Sigmoid colon (tissue), 7 donors: ENCODE results near the gene VPS51. TPM values are rescaled to one million over a fixed set of nuclear protein-coding genes. Genes with fewer than 3 reads are reported as not detected.

ENCODE experiments used
- DNase-seq: peaks from one replicate; pipeline ENCODE4 v3.0.0-alpha.2; 2019
- H3K27ac ChIP-seq, 4 donors: fragments of 200-600 bp; sonication (generic); one replicate each; pipeline ENCODE4 v1.5.1; 2016 to 2019; ENCODE audit warnings: mild to moderate bottlenecking in 1 of 4
- H3K27me3 ChIP-seq, 3 donors: fragments of 200-600 bp; sonication (generic); one replicate each; pipeline ENCODE4 v1.5.1; 2019; ENCODE audit warnings: mild to moderate bottlenecking in 1 of 3
- H3K36me3 ChIP-seq, 4 donors: fragments of 200-600 bp; sonication (generic); one replicate each; pipeline ENCODE4 v1.5.1; 2016 to 2019
- H3K4me1 ChIP-seq, 4 donors: fragments of 200-600 bp; sonication (generic); one replicate each; pipeline ENCODE4 v1.5.1; 2017 to 2019
- H3K4me3 ChIP-seq, 4 donors: fragments of 200-600 bp; sonication (generic); one replicate each; pipeline ENCODE4 v1.5.1; 2017 to 2019; ENCODE audit warnings: mild to moderate bottlenecking in 2 of 4, moderate library complexity in 1 of 4
- H3K9me3 ChIP-seq, 4 donors: fragments of 200-600 bp in 3 of 4; sonication (generic) in 3 of 4; one replicate each; pipeline versions ENCODE4 v1.5.1 to v1.6.1; 2013 to 2019
- EP300 ChIP-seq, 4 donors: sonication (generic); formaldehyde crosslinking; IDR thresholded peaks; one replicate each; pipeline ENCODE4 v1.6.1; 2017; ENCODE audit warnings: antibody characterized with exemption in 4 of 4
- POLR2A ChIP-seq, 2 donors: fragments of 450-650 bp; IDR thresholded peaks; one replicate each; pipeline ENCODE4 v1.6.1; 2016; ENCODE audit warnings: antibody characterized with exemption in 2 of 2, mild to moderate bottlenecking in 2 of 2, moderate library complexity in 2 of 2
- POLR2AphosphoS5 ChIP-seq, 4 donors: sonication (generic); formaldehyde crosslinking; IDR thresholded peaks; one replicate each; pipeline ENCODE4 v1.6.1; 2017; ENCODE audit warnings: antibody characterized with exemption in 4 of 4
- WGBS, 2 donors: extraction: QIAGEN DNeasy Blood & Tissue Kit; methylation state at CpG; one replicate each; pipeline ENCODE4 v1.1.7; 2013; 5-methylcytosine and 5-hydroxymethylcytosine counted together
- intact Hi-C: fragments of 100-400 bp; cut with DNase I; formaldehyde crosslinking; loops from one replicate; pipeline ENCODE4 v1.15.1; 2023
- polyA plus RNA-seq, 3 donors: library from polyadenylated mRNA; stranded (reverse); fragments of 200-250 nt; gene quantifications; one replicate each; pipeline ENCODE4 v1.2.3, GENCODE V29; 2013
- small RNA-seq, 3 donors: library from RNA; depleted of rRNA; stranded (forward); fragments of <200 nt; gene quantifications; one replicate each; pipeline ENCODE3, GENCODE V24; 2016
- total RNA-seq, 4 donors: library from RNA; depleted of rRNA; stranded (reverse); fragments of >200 nt; gene quantifications; one replicate each; pipeline ENCODE4 v1.1.0, GENCODE V29; 2016
- TF ChIP-seq, protein P1 (sequence below), 4 experiments: fragments of 450-650 bp in 3 of 4; fragments of 200-600 bp in 1 of 4; IDR thresholded peaks; one replicate each; pipeline ENCODE4 v1.5.1; 2016 to 2019; ENCODE audit warnings: antibody characterized with exemption in 4 of 4, mild to moderate bottlenecking in 3 of 4, moderate library complexity in 2 of 4
- donor health status: healthy with polysubstance abuse.
- donor health status: Bipolar disorder and iron deficiency.
- donor health status: healthy.

Gene VPS51
- total and polyA plus RNA-seq, 7 donors: 86.2 to 752 (median 211) TPM

GRCh38 chr11:65160643-65161042, 64.6 kb downstream of the VPS51 start:
- H3K4me3 ChIP-seq: no peak overlapping the region
- no peaks in the 10 kb centered on the region for H3K36me3 ChIP-seq
- WGBS, 2 donors: 83 to 84% methylated on average over 3 of the region's 3 CpGs
- no peaks in the 10 kb centered on the region for H3K9me3 ChIP-seq
- H3K27ac ChIP-seq: no peak overlapping the region
- DNase-seq: no peak
- no peaks in the 10 kb centered on the region for H3K4me1 ChIP-seq
- intact Hi-C loops: no loop called here
- TF ChIP-seq, protein P1, sequence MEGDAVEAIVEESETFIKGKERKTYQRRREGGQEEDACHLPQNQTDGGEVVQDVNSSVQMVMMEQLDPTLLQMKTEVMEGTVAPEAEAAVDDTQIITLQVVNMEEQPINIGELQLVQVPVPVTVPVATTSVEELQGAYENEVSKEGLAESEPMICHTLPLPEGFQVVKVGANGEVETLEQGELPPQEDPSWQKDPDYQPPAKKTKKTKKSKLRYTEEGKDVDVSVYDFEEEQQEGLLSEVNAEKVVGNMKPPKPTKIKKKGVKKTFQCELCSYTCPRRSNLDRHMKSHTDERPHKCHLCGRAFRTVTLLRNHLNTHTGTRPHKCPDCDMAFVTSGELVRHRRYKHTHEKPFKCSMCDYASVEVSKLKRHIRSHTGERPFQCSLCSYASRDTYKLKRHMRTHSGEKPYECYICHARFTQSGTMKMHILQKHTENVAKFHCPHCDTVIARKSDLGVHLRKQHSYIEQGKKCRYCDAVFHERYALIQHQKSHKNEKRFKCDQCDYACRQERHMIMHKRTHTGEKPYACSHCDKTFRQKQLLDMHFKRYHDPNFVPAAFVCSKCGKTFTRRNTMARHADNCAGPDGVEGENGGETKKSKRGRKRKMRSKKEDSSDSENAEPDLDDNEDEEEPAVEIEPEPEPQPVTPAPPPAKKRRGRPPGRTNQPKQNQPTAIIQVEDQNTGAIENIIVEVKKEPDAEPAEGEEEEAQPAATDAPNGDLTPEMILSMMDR (IDR thresholded peaks at IDR 0.05): no peak
- TF ChIP-seq EP300 (IDR thresholded peaks at IDR 0.05) (no peak), POLR2AphosphoS5 (IDR thresholded peaks at IDR 0.05) (no peak), POLR2A (IDR thresholded peaks at IDR 0.05) (no peak)
- no peaks in the 10 kb centered on the region for H3K27me3 ChIP-seq

Small RNA genes lying within 50 kb of the gene (small RNA-seq; reads per million reads assigned to genes)
- gene HIGD1AP10: 0 reads per million in 3 donors
- 0 reads per million in 3 donors for gene PDCL2P2
- gene RNU2-23P: 0.11 to 2.3 (median 0.12) reads per million in 3 donors

Other genes starting within 250 kb of the VPS51 start
- gene EHD1, start 217.6 kb upstream of the VPS51 start, total RNA-seq: 10 to 100 TPM; 38.5 to 73.1 (median 44.1) TPM
- 10 to 100 TPM; 27.0 to 54.0 (median 29.4) TPM for gene EHD1, start 217.6 kb upstream of the VPS51 start, polyA plus RNA-seq
- gene ATG2A, start 179.0 kb upstream of the VPS51 start, total RNA-seq: 10 to 100 TPM; 12.1 to 22.7 (median 14.4) TPM
- 10 to 100 TPM; 13.2 to 27.6 (median 19.4) TPM for gene ATG2A, start 179.0 kb upstream of the VPS51 start, polyA plus RNA-seq
- 10 to 100 TPM; 17.8 to 27.3 (median 21.3) TPM for gene PPP2R5B, start 171.5 kb upstream of the VPS51 start, total RNA-seq
- gene PPP2R5B, start 171.5 kb upstream of the VPS51 start, polyA plus RNA-seq: 10 to 100 TPM; 15.6 to 23.4 (median 18.1) TPM
- 1 to 10 TPM in 1 of 4 donors, not detected in 3; 2.9 TPM for gene GPHA2, start 160.3 kb upstream of the VPS51 start, total RNA-seq
- under 1 TPM in 1 of 3 donors, not detected in 2; 0.47 TPM for gene GPHA2, start 160.3 kb upstream of the VPS51 start, polyA plus RNA-seq
- not detected for gene MAJIN, start 124.1 kb upstream of the VPS51 start, total RNA-seq
- under 1 TPM in 1 of 3 donors, not detected in 2; 0.25 TPM for gene MAJIN, start 124.1 kb upstream of the VPS51 start, polyA plus RNA-seq
- 1 to 10 TPM; 1.8 to 4.7 (median 3.7) TPM for gene BATF2, start 99.2 kb upstream of the VPS51 start, total RNA-seq
- 10 to 100 TPM; 11.6 to 31.3 (median 14.4) TPM for gene BATF2, start 99.2 kb upstream of the VPS51 start, polyA plus RNA-seq
- 100 to 1,000 TPM in 3 of 4 donors, 10 to 100 TPM in 1; 99.2 to 157 (median 136) TPM for gene ARL2, start 82.1 kb upstream of the VPS51 start, total RNA-seq
- 100 to 1,000 TPM in 2 of 3 donors, 10 to 100 TPM in 1; 92.9 to 124 (median 117) TPM for gene ARL2, start 82.1 kb upstream of the VPS51 start, polyA plus RNA-seq
- 10 to 100 TPM; 20.1 to 36.6 (median 25.2) TPM for gene SNX15, start 68.8 kb upstream of the VPS51 start, total RNA-seq
- gene SNX15, start 68.8 kb upstream of the VPS51 start, polyA plus RNA-seq: 10 to 100 TPM; 21.8 to 31.4 (median 28.8) TPM
- 10 to 100 TPM in 3 of 4 donors, 1 to 10 TPM in 1; 9.1 to 17.8 (median 14.1) TPM for gene SAC3D1, start 55.0 kb upstream of the VPS51 start, total RNA-seq
- gene SAC3D1, start 55.0 kb upstream of the VPS51 start, polyA plus RNA-seq: 10 to 100 TPM; 10.2 to 20.3 (median 10.9) TPM
- gene NAALADL1, start 37.7 kb upstream of the VPS51 start, total RNA-seq: 10 to 100 TPM; 29.9 to 73.1 (median 46.2) TPM
- gene NAALADL1, start 37.7 kb upstream of the VPS51 start, polyA plus RNA-seq: 10 to 100 TPM in 2 of 3 donors, 1 to 10 TPM in 1; 8.8 to 26.4 (median 16.2) TPM
- gene CDCA5, start 12.2 kb upstream of the VPS51 start, total RNA-seq: 1 to 10 TPM in 2 of 4 donors, under 1 TPM in 1, not detected in 1; 0.33 to 7.5 (median 3.3) TPM
- 10 to 100 TPM in 1 of 3 donors, 1 to 10 TPM in 2; 1.2 to 21.5 (median 6.0) TPM for gene CDCA5, start 12.2 kb upstream of the VPS51 start, polyA plus RNA-seq
- 10 to 100 TPM; 26.1 to 38.8 (median 36.9) TPM for gene ZFPL1, start 12.0 kb upstream of the VPS51 start, total RNA-seq
- 10 to 100 TPM; 48.6 to 61.5 (median 52.9) TPM for gene ZFPL1, start 12.0 kb upstream of the VPS51 start, polyA plus RNA-seq
- 10 to 100 TPM; 15.6 to 20.3 (median 17.5) TPM for gene TM7SF2, start 15.7 kb downstream of the VPS51 start, total RNA-seq
- 10 to 100 TPM in 2 of 3 donors, 1 to 10 TPM in 1; 3.6 to 43.2 (median 10.2) TPM for gene TM7SF2, start 15.7 kb downstream of the VPS51 start, polyA plus RNA-seq
- gene ZNHIT2, start 21.5 kb downstream of the VPS51 start, total RNA-seq: 10 to 100 TPM; 13.6 to 16.3 (median 15.0) TPM
- gene ZNHIT2, start 21.5 kb downstream of the VPS51 start, polyA plus RNA-seq: 10 to 100 TPM in 1 of 3 donors, 1 to 10 TPM in 2; 8.3 to 12.7 (median 9.6) TPM
- 1,000 to 10,000 TPM; 1,235 to 1,561 (median 1,347) TPM for gene FAU, start 25.9 kb downstream of the VPS51 start, total RNA-seq
- gene FAU, start 25.9 kb downstream of the VPS51 start, polyA plus RNA-seq: 1,000 to 10,000 TPM in 2 of 3 donors, 100 to 1,000 TPM in 1; 811 to 1,178 (median 1,151) TPM
- gene MRPL49, start 26.1 kb downstream of the VPS51 start, total RNA-seq: 100 to 1,000 TPM in 1 of 4 donors, 10 to 100 TPM in 3; 41.5 to 104 (median 72.4) TPM
- gene MRPL49, start 26.1 kb downstream of the VPS51 start, polyA plus RNA-seq: 10 to 100 TPM; 63.7 to 76.3 (median 69.8) TPM
- 10 to 100 TPM; 17.1 to 36.0 (median 24.3) TPM for gene SYVN1, start 38.3 kb downstream of the VPS51 start, total RNA-seq
- 10 to 100 TPM in 1 of 3 donors, 1 to 10 TPM in 2; 5.1 to 43.5 (median 7.2) TPM for gene SYVN1, start 38.3 kb downstream of the VPS51 start, polyA plus RNA-seq
- gene SPDYC, start 74.0 kb downstream of the VPS51 start, total RNA-seq: not detected
- not detected for gene SPDYC, start 74.0 kb downstream of the VPS51 start, polyA plus RNA-seq
- 100 to 1,000 TPM in 3 of 4 donors, 10 to 100 TPM in 1; 84.5 to 193 (median 133) TPM for gene CAPN1, start 85.7 kb downstream of the VPS51 start, total RNA-seq
- 100 to 1,000 TPM; 156 to 245 (median 210) TPM for gene CAPN1, start 85.7 kb downstream of the VPS51 start, polyA plus RNA-seq
- 1 to 10 TPM; 3.6 to 8.8 (median 4.8) TPM for gene POLA2, start 165.7 kb downstream of the VPS51 start, total RNA-seq
- 10 to 100 TPM in 1 of 3 donors, 1 to 10 TPM in 2; 4.6 to 13.4 (median 5.4) TPM for gene POLA2, start 165.7 kb downstream of the VPS51 start, polyA plus RNA-seq
- gene CDC42EP2, start 218.7 kb downstream of the VPS51 start, total RNA-seq: 10 to 100 TPM; 11.0 to 29.1 (median 16.5) TPM
- 10 to 100 TPM in 2 of 3 donors, 1 to 10 TPM in 1; 8.8 to 15.0 (median 11.4) TPM for gene CDC42EP2, start 218.7 kb downstream of the VPS51 start, polyA plus RNA-seq
- gene DPF2, start 237.6 kb downstream of the VPS51 start, total RNA-seq: 10 to 100 TPM; 28.5 to 51.2 (median 40.5) TPM
- 10 to 100 TPM; 13.8 to 25.4 (median 14.1) TPM for gene DPF2, start 237.6 kb downstream of the VPS51 start, polyA plus RNA-seq